ENCODE measurements around the gene FOXP1.

Gene FOXP1

DNA sequence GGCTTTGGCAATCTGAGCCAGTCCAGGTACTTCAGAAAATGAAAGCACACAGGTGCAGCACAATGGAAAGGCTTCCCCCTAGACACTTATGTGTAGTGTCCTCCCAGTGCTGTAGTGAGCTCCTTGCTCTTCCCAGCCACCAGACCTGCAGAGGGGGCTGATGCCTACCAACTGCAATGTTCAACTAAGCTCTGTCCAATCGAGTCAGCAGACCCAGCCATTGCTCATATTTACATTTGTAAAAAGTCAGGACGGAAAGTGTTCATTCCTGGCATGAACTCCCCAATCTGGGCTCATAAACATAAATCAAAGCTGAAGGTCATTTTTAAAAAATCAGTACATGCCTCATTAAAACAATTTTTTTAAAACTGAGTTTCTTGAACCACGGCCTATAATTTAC lies 73.0 kb downstream of the FOXP1 start:
- FAIRE-seq (no peak), DNase-seq (ENCODE audit: low spot score) (peak; percentile 73)

DNA sequence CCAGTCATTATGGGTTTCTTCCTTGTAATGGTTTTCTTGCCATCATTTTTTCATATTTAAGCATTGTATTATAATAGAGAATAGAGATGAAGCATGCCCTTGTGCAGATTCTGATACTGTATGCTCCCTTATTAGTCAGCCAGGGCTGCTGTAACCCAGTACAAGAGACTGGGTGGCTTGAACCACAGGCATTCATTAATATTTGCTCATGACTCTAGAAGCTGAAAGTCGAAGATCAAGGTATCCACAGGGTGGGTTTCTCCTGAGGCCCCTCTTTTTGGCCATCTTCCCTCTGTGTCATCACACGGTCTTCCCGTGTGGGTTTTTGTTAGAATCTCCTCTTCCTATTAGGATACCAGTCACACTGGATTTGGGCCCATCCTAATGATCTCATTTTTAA lies 74.5 kb downstream of the FOXP1 start:
- DNase-seq (ENCODE audit: low spot score) (peak; percentile 43), FAIRE-seq (peak; percentile 17)

- DNase-seq (ENCODE audit: low spot score) (no peak), FAIRE-seq (no peak)
Measured at GRCh38 chr3:71505767-71506350, 77.7 kb downstream of the FOXP1 start.

DNA sequence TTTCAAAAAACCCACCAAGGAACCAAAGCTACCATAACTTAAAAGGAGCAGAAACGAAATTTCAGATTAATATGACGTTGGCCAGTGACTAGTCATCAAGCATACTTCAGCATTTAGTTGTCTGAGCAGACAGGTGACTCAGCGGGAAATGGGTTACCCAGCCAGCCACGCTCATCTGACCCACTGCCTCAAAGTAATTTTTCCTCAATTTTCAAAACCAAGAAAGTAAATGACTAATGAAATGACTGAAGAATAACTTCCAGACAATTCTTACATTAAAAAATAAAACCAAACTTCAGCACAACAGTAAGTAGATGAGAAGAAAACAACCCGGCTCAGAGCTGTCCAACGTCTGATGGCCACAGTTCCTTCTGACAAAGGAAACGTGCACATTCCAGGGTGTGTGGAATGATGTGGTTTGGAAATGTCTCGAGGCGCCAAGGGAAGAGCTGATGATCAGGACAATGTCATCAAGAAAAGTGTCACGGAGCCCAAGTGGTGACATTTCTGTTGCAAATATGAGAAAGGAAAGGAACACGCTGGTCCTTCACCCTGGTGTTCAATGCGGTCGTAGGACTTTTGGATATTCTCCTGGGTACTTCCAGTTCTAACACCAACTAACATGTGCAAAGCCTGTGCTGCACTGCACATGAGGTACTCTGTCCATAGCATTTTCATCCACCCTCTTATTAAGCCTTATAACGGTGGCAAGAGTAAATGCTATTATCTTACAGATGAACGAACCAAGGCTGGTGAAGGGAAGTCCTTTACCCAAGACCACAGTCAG lies 79.1 kb downstream of the FOXP1 start:
- FAIRE-seq (peak; percentile 97), DNase-seq (ENCODE audit: low spot score) (peak; percentile 96)

DNA sequence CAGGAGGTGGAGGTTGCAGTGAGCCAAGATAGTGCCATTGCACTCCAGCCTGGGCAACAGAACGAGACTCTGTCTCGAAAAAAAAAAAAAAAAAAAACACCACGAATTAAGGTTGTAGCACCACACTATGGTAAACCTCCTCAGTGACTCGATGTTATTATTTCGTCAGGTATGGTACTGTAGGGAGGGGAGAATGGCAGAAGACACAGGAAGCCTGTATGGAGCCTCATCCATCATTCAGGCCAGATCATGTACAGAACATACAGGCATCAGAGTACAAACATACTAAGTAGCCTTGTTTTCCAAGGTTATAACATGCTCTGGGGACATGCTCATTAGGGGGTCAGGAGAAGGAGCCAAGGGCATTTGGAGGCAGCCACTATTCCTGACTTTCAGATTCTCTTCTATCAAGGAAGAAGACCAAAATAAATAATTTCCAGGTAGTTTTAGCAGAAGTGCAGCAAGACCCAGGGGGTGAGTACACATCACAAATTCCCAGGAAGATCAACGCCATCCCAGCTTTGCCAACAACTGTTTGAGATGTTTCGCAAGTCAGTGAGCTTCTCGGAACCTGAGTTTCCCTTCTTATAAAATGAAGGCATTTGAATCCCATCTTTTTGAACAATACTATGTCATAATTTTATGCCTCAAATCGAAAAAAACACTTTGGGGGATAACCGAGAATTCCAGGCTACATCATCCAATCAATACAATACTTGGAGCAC lies 79.8 kb downstream of the FOXP1 start:
- FAIRE-seq (no peak), DNase-seq (ENCODE audit: low spot score) (peak; percentile 47)

DNA sequence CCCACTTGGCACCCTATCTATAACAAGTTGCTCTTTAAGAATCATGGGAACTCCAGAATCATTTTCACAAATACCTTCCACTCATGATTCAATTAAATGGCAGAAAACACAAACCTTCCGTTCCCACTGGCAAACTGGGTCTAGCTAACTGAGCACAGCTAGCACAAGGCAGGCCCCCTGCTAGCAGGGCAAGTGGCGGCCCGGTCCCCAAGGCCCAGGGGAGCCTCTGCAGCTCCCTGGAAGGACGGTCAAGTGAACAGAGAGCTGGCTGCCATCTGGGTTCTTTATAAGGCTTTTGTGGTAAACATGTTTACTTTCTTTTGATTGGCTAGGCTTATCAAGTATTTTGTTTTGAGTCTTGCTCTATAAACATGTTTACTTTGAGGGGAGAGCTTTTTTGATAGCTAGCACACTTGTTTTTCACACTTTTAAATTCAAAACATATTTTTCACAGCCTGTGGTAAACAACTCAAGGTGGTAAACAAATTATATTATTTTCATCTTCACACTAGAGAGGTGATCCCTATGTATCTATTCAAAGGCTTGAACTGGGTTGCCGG lies 81.4 kb downstream of the FOXP1 start:
- no peak for DNase-seq (ENCODE audit: low spot score)
- no peak for FAIRE-seq

DNA sequence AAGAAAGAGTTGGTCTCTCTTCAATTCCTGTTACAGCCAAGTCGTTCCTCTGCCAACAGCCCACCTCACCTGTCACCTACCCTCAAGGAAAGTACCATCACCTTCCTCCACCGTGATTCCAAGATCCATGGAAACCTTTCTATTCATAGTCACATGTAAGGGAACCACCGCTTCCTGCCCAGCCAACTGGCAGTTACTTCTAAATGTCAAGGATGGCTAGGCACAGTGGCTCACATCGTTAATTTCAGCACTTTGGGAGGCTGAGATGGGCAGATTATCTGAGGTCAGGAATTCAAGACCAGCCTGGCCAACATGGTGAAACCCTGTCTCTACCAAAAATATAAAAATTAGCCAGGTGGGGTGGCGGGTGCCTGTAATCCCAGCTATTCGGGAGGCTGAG lies 82.8 kb downstream of the FOXP1 start:
- FAIRE-seq (peak; percentile 79), DNase-seq (ENCODE audit: low spot score) (peak; percentile 69)

DNA sequence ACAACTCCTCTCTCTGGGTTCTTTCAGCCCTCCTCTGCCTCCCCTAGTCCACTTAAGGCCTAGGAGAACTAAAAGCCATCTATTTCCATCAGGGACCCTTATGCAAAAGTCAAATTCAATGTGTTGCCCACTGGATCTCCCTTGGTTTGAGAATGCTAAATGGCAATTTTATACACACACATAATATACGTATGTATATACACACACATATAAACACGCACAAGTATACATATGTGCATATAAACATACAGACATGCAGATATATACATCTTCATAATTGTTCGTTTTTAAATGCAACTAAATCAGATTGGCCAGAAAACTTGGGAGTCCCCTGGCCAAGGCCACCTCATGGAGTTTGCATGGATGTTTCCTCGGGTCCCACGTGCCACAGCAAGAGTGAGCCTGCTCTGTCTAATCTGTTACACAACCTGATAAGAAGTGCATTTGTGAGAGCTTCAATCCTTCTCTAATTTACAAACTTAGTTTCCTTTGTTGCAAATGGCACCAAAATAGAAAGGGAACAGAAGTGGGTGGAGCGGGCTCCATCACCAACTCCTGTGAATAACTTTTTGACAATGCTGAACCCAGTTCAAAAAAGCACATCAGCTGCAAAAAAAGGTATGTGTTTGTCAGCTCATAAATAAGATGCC lies 84.2 kb downstream of the FOXP1 start:
- DNase-seq (ENCODE audit: low spot score) (no peak), FAIRE-seq (no peak)

DNA sequence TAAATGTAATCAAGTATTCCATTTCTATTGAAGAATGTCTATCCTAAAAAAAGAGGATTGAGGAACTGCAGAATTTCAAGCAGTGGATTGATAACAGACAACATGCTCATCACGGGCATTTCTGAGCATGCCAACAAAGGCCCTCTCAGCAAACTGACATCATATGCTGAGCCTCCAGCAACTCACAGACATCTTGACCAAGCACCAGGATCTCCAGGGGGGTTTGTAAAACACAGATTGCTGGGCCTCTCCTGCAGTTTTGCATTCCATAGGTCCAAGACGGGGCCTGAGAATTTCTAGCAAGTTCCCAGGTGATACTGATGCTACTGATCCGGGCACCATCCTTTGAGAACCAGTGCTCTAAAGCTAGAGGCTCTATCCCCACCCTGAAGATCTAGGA lies 85.0 kb downstream of the FOXP1 start:
- FAIRE-seq (no peak), DNase-seq (ENCODE audit: low spot score) (no peak)

DNA sequence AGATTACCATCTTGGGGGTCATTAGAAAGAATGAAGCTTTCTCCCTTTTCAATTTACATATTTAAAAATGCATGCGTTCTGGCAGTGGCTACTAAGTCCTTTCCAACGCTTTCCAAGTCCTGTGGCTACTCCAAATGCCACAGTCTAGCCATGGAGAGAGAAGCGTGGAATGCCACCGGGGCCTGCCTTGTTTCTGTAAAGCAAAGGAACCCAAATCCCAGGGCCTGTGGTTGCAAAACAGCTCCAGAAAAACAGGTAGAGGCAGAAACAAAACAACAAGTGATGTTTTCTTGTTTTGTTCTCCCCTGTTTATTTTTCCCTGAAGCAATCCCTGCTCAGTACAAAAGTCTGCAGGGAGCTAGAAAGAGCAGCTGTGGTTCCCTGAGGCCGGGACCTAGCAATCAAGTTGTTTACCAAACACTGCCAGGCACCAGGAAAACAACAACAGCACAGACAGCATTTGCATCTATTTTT lies 85.5 kb downstream of the FOXP1 start:
- no peak for FAIRE-seq
- DNase-seq (ENCODE audit: low spot score), result no peak

- DNase-seq (ENCODE audit: low spot score) (no peak), FAIRE-seq (no peak)
Measured at GRCh38 chr3:71497367-71497897, 86.1 kb downstream of the FOXP1 start.

- peak; percentile 95 for FAIRE-seq
- peak; percentile 94 for DNase-seq (ENCODE audit: low spot score)
Measured at GRCh38 chr3:71495708-71496472, 87.6 kb downstream of the FOXP1 start.

DNA sequence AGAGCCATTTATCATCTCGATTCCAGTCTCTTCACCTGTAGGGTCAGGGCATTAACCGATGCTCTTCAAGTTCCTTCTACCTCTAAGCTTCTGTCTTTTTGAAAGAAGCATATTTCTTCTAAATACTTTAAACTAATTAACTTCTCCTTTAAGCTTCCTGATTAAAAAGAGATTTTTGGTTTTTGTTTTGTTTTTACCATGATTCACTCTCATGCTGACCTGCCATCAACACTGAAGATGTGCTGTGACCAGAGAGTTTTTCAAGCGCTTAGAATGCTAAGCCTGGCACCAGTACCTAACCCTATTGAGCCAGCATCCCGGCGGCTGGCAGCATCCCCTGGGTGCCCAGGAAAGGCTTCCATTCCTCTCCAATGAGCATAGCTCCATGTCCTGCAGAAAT lies 89.3 kb downstream of the FOXP1 start:
- no peak for DNase-seq (ENCODE audit: low spot score)
- no peak for FAIRE-seq

DNA sequence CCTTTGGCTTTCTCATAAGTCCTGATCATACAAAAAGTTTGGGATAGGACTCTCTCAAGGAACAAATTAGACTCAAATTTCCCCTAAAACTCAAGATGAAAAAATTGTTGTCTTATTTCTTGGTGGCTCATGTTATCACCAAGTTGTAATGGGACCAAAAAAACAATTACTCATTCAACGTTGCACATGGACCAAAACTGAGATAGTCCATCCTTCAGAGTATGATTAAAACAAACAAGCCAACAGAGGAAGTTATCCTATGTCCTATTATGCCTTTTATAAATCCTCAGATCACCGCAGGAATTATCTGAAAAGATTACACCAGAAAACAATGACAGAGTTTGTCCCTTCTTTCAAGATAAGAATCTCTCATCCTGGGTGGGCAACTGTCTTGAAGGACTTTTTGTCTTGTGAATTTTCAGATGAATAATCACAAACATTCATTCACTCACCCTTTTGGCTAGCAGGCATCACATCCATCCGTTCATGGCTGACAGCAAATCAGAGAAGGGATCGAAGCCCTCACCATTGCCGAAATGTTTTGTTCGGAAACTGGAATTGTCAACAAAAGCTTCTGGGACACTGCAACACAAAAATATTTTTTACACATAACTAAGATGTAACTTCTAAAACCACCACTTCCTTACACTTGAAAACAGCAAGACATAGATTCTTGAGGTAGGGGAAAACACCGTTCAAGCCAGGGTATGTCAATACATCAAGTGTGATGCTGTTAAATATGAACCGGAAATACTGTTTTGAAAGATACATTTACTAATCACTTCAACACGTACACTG lies 90.4 kb downstream of the FOXP1 start:
- FAIRE-seq, result no peak
- no peak for DNase-seq (ENCODE audit: low spot score)

DNA sequence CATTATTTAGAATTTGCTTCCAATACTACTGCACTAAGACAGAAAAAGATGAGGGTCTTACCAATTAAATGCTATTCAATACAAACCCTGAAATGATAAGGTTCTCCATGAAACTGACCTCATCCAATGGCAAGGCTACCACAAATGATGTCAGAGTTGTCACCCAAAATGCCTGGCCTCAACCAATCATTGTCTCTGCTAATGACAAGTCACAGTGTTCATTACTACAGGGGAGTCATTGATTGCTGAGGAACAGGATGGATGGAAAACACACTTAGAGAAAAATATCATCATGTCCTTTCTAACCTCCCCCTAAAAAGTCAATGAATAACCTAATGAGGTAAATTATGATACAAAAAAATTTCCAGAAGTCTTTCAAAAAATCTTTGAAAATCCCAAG lies 91.0 kb downstream of the FOXP1 start:
- no peak for FAIRE-seq
- no peak for DNase-seq (ENCODE audit: low spot score)

DNA sequence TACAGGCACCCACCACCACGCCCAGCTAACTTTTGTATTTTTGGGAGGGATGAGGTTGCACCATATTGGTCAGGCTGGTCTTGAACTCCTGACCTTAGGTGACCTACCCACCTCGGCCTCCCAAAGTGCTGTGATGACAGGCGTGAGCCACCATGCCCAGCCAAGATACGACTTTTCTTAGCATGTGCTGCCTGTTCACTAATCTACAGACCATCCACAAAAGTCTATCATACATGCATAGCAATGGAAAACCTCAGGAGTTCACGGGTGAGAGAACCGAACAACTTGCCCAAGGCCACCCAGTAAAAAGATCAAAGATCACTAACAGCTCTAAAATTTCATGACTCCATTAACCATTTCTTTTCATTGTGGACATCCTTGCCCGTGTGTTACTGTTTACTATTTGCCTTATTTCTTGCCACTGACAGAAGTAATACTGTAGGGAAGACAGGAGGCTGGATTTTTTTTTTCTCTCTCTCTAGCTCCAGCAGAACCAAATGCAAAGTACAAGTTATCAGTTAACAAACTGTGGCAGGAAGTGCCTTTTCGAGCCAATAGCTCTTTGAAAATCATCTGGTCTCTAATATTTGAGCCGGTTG lies 92.3 kb downstream of the FOXP1 start:
- no peak for FAIRE-seq
- DNase-seq (ENCODE audit: low spot score), result no peak

GRCh38 chr3:71490692-71491091 lies 92.8 kb downstream of the FOXP1 start:
- FAIRE-seq (no peak), DNase-seq (ENCODE audit: low spot score) (no peak)

DNA sequence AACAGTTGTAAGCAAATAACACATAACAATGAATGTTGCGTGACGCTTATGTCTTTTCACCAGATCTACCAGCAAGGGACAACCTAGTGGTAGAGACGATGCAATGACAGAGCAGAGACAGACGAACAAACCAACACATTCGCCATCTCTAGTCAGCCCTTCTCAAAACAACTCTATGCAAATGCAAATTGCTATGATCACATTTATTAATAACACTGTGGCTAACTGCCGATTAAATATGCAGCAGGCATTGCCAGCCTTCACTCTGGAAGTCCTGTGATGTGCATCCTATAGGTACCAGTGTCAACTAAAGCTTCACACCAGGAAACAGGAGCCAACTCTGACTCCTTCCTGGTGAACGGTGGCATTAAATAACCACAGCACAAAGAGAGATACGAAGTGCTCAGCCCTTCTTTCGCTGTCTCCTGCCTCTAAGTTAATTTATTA lies 94.2 kb downstream of the FOXP1 start:
- FAIRE-seq (no peak), DNase-seq (ENCODE audit: low spot score) (no peak)

- DNase-seq (ENCODE audit: low spot score), result no peak
- FAIRE-seq, result no peak
Measured at GRCh38 chr3:71488882-71489281, 94.6 kb downstream of the FOXP1 start.

Data from RCC 7860 (cell line).